ENCODE results near the gene PCSK7.
"Not testable (repeated sequence)": the region's sequence is repeated elsewhere in the genome, so short reads cannot be mapped to it uniquely, and the experiment has no call there.

PCSK7 gene

DNA sequence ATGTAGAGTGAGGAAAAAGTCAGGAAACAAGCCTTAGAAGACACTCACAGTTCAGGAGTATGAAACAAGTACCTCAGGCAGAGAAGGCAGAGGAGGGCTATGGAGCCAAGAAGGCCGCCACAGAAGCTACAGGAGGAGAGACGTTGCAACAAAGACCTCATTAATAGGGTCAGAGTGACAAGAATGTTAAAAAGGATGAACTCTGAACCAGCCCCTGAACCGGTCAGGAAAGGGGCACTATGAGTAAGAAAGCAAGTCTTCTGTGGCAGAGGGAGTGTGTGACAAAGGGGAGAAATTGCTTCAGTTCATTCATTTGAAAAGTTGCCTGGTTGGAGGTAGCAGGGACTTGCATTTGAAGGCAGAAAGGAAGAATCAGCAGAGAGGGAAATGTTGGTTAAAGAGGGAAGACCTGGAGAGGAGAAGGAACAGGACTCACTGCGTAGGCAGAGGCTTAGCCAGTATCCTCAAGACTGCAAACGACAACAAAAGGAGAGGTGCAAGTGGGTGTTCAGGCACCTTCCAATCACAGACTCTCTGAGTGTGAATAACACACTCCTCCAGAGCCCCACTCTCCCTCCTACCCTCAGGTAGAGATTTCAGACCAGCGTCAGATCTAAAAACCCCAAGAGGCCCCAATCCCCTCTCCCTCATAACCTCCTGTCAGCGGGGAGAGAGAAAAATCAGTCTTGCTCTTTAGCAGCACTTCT, 17.3 kb downstream of the PCSK7 start:
- no peak for DNase-seq

GRCh38 chr11:117212697-117213355, 19.0 kb downstream of the PCSK7 start:
- no peak for DNase-seq

DNA sequence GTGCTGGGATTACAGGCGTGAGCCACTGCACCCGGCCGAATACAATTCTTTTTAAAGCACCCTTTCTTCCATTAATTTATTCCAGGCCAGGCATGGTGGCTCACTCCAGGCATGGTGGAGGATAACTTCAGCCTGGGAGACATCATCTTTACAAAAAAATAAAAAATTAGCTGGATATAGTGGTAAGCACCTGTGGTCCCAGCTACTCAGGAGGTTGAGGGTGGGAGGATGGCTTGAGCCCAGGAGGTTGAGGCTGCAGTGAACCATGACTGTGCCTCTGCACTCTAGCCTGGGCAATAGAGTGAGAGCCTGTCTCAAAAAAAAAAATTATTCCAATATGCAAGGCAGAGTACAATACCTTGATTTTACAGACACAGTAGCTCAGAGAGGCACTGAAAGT, 21.3 kb downstream of the PCSK7 start:
- no peak for DNase-seq

GRCh38 chr11:117209351-117210125, 22.3 kb downstream of the PCSK7 start:
- DNase-seq = not testable (repeated sequence)

DNA sequence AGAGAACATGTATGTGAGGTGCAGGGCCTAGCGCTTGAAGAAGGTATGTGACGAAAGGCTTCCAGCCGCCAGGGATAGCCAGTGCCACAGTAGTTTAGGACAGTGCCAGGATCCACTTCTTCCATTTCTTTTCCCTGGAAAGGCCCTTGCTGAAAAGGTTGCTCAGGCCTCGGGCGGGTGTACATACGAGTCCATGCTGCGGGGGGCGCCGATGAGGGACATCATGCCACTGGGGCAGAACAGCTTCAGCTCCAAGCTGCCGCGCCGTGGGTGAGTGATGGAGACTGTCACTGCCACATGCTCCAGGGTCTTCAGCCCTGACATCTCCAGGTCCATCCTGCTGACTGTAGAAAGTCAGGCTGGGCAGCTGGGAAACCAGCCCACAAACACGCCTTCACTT, 23.2 kb downstream of the PCSK7 start:
- not testable (repeated sequence) for DNase-seq

DNA sequence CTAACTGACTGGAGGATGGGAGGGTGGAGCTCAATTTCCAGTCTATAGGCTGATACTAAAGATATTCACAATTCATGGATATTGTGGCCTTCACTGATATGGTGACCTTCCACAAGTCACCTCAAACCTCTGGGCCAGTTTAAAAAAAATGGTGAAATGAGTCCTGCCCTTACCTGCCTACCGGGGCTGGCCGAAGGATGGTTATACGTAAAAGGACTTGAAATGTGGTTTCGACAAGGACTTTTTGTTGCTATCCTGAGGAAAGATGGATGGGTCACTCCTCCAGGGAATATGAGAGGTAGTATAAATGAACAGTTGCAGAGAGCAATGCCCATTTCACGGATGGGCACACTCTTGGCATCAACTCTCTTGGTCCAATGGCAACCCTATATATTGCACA, 24.4 kb downstream of the PCSK7 start:
- DNase-seq = not testable (repeated sequence)

DNA sequence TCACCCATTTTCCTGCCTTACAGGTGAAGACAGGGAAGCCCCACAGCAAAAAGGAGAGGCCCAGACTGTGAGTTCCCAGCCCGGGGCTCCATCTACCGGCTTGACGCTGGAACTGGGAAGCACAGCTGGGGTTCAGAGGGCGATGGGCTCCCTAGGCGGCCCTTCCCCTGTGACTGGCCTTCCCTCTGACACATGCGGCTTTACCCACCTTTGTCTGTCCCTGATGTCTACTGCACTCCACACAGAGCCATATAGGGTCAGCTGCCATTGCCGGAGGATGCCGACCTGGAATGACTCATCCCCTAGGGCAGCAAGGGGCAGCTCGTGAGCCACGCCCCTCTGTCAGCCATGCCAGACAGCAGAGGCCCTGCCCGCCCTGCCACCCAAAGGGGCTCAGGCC, 25.0 kb downstream of the PCSK7 start:
- DNase-seq = not testable (repeated sequence)

- not testable (repeated sequence) for DNase-seq
Measured at GRCh38 chr11:117206111-117206510, 25.8 kb downstream of the PCSK7 start.

GRCh38 chr11:117205211-117205818, 26.6 kb downstream of the PCSK7 start:
- no peak for DNase-seq

DNA sequence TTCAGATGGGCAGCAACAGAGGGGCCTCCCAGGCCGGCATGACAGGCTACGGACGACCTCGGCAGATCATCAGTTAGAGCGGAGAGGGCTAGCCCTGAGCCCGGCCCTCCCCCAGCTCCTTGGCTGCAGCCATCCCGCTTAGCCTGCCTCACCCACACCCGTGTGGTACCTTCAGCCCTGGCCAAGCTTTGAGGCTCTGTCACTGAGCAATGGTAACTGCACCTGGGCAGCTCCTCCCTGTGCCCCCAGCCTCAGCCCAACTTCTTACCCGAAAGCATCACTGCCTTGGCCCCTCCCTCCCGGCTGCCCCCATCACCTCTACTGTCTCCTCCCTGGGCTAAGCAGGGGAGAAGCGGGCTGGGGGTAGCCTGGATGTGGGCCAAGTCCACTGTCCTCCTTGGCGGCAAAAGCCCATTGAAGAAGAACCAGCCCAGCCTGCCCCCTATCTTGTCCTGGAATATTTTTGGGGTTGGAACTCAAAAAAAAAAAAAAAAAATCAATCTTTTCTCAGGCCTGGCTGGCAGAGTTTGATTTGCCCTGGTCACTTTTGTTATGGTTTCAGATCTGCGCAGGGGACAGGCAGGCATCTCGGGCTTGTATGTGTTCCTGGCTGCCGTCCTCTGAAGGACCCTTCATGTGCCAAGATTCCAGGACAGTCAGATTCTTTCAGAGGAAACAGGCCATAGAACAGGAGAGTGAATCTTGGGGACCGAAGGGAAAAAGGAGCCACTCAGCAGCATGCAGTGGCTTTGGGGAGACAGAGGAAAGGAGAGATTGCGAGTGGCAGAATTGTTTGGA, 27.4 kb downstream of the PCSK7 start:
- DNase-seq = no peak

GRCh38 chr11:117203069-117203407, 28.8 kb downstream of the PCSK7 start:
- DNase-seq = no peak

DNA sequence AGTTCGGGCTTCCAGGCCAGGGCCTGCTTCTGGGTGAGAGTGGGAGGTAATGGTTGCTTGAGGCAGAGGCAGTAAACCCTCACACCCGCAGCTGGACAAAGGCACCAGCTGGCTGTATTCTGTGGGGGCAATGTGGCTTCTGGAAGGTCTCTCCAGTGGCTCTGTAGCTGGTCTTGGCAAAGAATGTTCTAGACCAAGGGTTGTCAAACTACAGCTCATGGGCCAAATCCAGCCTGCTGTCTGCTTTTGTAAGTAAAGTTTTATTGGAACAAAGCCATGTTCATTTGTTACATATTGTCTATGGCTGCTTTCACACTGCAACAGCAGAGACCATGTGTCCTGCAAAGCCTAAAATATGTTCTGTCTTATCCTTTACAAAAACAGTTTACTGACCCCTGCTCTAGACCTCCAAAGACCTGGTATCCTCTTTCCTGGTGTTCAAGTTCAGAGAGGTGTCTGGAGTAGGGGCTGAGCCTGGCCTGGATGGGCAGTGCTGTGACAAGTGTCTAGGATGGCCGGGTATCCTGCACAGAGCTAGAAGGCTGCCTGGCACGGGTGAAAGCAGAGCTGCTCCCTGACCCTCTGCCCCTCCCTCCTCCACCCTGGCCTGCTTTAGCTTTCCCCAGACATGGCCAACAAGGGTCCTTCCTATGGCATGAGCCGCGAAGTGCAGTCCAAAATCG, 29.3 kb downstream of the PCSK7 start:
- no peak for DNase-seq

DNA sequence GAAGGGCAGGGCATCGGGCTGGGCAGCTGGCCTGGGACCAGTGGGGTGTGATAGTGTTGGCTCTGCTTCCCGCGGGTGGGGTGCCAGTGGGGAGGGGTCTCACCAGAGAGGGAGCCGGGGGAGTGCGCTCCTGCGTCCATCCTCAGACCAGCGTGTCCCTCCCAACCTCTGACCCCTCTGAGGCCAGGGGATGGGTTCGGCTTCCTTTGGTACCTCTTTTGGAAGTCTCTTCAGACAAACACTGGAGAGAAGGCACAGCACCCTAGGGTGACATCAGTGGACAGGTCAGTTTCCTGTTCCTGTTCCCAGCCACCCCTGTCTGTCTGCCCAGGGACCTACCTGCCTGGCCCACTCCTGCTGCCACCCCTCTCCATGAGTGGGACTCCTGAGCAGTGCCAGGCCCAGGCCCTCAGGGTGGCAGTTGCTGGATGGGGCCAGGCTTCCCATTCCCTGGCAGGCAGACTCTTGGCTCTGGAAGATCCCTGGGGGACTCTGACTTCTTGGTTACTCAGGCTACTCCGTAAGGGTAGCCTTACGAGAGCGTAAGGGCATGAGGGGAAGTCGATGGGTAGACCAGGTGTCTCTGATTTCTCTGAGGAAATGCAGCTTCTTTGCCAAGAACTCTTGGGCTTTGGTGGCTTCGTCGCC, 30.1 kb downstream of the PCSK7 start:
- DNase-seq = no peak

DNA sequence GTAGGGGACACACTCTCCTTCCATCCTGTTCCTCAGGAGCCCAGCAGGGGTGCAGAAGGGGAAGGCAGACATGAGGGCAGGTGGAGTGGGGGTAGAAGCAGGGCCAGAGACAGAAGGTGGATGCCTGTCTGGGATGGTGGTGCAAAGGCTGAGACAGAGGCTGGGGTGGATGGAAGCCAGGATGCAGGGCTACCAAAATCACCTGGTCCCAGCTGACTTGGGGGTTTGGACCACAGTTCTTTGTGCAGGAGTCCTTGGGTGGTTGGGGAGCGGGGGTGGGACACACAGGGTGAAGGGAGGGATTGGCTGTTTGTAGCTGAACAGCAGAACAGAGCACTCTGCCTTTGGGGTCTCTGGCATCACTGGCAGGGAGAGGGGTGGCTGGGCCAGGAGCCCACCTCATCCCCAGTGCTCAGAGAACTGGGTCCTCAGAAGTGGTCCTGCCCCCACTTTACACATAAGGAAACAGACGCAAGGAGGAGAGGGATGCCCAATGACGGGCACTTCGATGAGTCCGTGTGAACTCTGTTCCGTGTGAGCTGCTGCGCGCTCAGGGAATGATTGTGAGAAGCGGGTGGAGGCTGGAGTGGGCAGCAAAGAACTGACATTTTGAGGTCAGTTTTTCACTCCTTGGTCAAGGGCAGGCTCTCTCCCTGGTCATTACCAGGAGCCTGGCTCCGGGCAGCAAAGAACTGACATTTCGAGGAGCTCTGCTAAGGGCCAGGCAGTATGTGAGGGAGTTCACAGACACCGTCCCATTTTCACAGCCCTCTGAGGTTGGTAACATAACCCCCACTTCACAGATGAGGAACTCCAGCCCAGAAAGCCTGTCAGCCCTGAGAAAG, 30.8 kb downstream of the PCSK7 start:
- DNase-seq = no peak

DNA sequence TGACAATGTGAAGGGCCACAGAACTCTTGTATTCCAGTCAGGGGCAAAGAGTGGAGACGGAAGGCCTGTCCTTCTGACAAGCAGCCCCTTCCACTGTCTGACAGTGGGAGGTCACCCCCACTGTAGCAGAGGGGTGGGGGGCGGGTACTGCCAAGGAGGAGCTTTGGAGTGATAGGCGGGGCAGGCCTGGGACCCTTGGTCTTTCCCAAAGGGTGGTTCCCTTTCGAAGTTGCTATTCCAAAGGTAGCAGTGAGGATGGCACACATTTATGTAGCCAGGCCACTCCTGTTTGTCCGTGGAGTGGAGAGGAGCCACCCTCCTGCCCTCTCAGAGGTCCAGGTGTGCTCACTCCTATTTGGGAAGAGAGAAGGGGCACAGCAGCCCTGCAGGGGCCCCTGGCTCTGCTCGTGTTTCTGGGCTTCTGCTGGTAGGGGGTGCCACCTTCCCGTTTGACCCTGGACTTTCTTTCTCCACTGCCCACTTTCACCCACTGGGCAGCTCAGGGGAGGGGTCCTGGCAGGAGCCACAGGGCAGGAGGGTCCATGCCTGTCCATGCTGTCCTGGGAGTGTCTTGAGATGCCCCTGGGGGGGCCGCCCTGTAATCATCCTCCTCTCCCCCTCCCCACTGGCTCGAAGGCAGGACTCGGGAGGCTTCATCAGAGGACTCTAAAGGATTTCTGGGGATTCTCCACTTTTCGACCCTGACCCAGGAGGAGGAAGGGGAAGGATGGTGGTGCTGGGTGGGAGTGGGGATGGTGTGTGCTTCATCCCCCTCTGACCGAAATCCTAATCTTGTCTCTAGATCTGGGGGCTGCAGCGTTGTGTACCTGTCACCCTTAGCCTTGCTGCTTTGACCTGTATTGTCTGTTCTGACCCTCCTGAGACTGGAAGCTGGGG, 31.7 kb downstream of the PCSK7 start:
- no peak for DNase-seq

- DNase-seq = no peak
Measured at GRCh38 chr11:117199053-117199915, 32.6 kb downstream of the PCSK7 start, which contains the start of gene TAGLN. Gene TAGLN, plus strand, starts transcription at chr11:117199370. Its CDS starts 3,644 bp downstream, at chr11:117203014.

GRCh38 chr11:117198613-117199012, 33.3 kb downstream of the PCSK7 start:
- no peak for DNase-seq
